ENCODE results near the gene CEP41.

DNA sequence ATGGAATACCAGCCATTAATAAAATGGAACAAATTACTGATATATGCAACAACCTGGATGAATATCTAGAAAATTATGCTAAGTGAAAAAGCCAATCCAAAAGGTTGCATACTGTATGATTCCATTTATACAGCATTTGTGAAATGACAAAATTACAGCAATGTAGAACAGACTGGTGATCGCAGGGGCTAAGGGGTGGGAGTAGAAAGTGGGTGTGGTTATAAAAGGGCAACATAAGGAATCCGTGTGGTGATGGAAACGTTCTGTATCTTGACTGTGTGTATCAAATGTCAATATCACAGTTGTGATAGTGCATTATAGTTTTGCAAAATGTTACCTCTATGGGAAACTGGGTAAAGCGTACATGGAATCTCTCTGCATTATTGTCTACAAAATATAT is 15.0 kb downstream of the CEP41 start:
- TF ChIP-seq, protein P1, sequence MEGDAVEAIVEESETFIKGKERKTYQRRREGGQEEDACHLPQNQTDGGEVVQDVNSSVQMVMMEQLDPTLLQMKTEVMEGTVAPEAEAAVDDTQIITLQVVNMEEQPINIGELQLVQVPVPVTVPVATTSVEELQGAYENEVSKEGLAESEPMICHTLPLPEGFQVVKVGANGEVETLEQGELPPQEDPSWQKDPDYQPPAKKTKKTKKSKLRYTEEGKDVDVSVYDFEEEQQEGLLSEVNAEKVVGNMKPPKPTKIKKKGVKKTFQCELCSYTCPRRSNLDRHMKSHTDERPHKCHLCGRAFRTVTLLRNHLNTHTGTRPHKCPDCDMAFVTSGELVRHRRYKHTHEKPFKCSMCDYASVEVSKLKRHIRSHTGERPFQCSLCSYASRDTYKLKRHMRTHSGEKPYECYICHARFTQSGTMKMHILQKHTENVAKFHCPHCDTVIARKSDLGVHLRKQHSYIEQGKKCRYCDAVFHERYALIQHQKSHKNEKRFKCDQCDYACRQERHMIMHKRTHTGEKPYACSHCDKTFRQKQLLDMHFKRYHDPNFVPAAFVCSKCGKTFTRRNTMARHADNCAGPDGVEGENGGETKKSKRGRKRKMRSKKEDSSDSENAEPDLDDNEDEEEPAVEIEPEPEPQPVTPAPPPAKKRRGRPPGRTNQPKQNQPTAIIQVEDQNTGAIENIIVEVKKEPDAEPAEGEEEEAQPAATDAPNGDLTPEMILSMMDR (IDR thresholded peaks at IDR 0.05; ENCODE audit: low read length): no peak
- no peak for TF ChIP-seq EZH2phosphoT487 (IDR thresholded peaks at IDR 0.05; ENCODE audit: low read length)
